ENCODE data around the gene CENPU. TPM values are rescaled to one million over a fixed set of nuclear protein-coding genes. Genes with fewer than 3 reads are reported as not detected.

CENPU gene
- total and polyA plus RNA-seq, 10 of the 15 experiments (the other 5 are each of a cell fraction or from before 2014, with no cell fraction given) = 26.6 to 90.8 (median 53.8) TPM

DNA sequence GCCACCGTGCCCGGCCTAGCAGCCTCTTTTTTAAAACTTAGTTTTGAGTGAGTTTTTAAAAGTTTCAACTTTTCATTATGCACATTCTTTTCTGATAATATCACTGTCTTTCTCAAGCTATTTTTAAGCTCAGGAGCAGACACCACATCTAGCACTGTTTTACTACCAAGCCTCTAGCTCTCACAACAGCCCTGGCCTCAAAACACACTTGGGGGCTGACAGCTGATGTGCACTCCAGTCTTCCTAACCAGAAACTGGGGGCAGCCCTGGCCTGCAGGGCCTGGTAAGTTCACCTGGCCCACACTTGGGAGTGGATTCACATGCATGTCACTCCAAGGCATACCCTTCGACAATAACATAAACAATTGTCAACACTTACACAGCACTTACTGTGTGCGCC lies 34.0 kb downstream of the CENPU start (continued):
- TF ChIP-seq, protein P1, sequence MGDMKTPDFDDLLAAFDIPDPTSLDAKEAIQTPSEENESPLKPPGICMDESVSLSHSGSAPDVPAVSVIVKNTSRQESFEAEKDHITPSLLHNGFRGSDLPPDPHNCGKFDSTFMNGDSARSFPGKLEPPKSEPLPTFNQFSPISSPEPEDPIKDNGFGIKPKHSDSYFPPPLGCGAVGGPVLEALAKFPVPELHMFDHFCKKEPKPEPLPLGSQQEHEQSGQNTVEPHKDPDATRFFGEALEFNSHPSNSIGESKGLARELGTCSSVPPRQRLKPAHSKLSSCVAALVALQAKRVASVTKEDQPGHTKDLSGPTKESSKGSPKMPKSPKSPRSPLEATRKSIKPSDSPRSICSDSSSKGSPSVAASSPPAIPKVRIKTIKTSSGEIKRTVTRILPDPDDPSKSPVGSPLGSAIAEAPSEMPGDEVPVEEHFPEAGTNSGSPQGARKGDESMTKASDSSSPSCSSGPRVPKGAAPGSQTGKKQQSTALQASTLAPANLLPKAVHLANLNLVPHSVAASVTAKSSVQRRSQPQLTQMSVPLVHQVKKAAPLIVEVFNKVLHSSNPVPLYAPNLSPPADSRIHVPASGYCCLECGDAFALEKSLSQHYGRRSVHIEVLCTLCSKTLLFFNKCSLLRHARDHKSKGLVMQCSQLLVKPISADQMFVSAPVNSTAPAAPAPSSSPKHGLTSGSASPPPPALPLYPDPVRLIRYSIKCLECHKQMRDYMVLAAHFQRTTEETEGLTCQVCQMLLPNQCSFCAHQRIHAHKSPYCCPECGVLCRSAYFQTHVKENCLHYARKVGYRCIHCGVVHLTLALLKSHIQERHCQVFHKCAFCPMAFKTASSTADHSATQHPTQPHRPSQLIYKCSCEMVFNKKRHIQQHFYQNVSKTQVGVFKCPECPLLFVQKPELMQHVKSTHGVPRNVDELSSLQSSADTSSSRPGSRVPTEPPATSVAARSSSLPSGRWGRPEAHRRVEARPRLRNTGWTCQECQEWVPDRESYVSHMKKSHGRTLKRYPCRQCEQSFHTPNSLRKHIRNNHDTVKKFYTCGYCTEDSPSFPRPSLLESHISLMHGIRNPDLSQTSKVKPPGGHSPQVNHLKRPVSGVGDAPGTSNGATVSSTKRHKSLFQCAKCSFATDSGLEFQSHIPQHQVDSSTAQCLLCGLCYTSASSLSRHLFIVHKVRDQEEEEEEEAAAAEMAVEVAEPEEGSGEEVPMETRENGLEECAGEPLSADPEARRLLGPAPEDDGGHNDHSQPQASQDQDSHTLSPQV (IDR thresholded peaks at IDR 0.05) = no peak
- TF ChIP-seq CBX3 (IDR thresholded peaks at IDR 0.05; ENCODE audit: borderline replicate concordance, low read depth) = no peak
- no peak for TF ChIP-seq SUZ12 (IDR thresholded peaks at IDR 0.05; ENCODE audit: unreplicated experiment)
- TF ChIP-seq ZSCAN29 (IDR thresholded peaks at IDR 0.05) = no peak
- no peak for TF ChIP-seq KAT2A (conservative IDR thresholded peaks at IDR 0.05; ENCODE audit: control insufficient read depth, low read depth, low read length)
- TF ChIP-seq, protein P2, sequence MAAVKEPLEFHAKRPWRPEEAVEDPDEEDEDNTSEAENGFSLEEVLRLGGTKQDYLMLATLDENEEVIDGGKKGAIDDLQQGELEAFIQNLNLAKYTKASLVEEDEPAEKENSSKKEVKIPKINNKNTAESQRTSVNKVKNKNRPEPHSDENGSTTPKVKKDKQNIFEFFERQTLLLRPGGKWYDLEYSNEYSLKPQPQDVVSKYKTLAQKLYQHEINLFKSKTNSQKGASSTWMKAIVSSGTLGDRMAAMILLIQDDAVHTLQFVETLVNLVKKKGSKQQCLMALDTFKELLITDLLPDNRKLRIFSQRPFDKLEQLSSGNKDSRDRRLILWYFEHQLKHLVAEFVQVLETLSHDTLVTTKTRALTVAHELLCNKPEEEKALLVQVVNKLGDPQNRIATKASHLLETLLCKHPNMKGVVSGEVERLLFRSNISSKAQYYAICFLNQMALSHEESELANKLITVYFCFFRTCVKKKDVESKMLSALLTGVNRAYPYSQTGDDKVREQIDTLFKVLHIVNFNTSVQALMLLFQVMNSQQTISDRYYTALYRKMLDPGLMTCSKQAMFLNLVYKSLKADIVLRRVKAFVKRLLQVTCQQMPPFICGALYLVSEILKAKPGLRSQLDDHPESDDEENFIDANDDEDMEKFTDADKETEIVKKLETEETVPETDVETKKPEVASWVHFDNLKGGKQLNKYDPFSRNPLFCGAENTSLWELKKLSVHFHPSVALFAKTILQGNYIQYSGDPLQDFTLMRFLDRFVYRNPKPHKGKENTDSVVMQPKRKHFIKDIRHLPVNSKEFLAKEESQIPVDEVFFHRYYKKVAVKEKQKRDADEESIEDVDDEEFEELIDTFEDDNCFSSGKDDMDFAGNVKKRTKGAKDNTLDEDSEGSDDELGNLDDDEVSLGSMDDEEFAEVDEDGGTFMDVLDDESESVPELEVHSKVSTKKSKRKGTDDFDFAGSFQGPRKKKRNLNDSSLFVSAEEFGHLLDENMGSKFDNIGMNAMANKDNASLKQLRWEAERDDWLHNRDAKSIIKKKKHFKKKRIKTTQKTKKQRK (IDR thresholded peaks at IDR 0.05; ENCODE audit: low read depth, low read length) = no peak
- no peak for TF ChIP-seq SUPT20H (IDR thresholded peaks at IDR 0.05; ENCODE audit: borderline replicate concordance, control insufficient read depth, low read depth, low read length)
- TF ChIP-seq CEBPB (IDR thresholded peaks at IDR 0.05; ENCODE audit: borderline replicate concordance in 1 of 2, low read depth in 2 of 2, low read length in 2 of 2) = no peak
- TF ChIP-seq CREM (IDR thresholded peaks at IDR 0.05; ENCODE audit: low read depth) = no peak
- TF ChIP-seq ZZZ3 (IDR thresholded peaks at IDR 0.05; ENCODE audit: control insufficient read depth, insufficient read length, low read depth) = no peak
- TF ChIP-seq TCF12 (IDR thresholded peaks at IDR 0.05; ENCODE audit: low read depth, low read length) = no peak
- TF ChIP-seq RAD51 (IDR thresholded peaks at IDR 0.05) = no peak
- TF ChIP-seq ZNF24 (IDR thresholded peaks at IDR 0.05) = no peak
- no peak for TF ChIP-seq NFYA (IDR thresholded peaks at IDR 0.05; ENCODE audit: borderline replicate concordance, low read depth, low read length)
